ENCODE results near the gene TBC1D9.

DNA sequence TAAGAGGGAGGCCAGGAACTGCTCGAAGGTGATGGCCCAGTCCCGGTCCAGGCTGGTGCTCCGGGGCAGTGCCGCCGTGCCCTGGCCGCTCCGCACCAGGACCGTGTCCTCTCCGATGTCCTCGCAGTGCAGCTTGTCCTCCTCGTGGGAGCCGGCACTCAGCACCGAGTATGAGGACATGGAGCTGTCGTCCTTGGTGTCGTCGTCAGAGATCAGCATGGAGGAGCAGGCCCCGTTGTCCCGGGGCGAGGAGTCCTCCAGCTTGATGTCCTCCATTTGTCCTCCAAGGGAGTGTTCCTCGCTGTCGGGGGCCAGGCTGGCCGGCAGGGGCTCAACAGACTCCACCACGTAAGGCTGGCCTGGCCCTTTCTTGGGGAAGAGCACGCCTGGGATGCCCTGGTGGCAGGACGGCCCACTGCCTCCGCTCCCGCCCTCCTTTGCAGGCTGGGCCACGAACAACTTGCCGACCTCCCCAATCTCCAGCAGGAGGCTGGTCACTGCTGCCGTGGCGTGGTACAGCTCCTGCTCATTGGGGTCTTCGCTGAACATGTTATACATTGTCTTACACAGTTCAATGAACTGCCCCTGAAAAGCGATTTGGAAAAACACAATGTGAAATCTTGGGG is 133.7 kb downstream of the TBC1D9 start:
- TF ChIP-seq, protein P1, sequence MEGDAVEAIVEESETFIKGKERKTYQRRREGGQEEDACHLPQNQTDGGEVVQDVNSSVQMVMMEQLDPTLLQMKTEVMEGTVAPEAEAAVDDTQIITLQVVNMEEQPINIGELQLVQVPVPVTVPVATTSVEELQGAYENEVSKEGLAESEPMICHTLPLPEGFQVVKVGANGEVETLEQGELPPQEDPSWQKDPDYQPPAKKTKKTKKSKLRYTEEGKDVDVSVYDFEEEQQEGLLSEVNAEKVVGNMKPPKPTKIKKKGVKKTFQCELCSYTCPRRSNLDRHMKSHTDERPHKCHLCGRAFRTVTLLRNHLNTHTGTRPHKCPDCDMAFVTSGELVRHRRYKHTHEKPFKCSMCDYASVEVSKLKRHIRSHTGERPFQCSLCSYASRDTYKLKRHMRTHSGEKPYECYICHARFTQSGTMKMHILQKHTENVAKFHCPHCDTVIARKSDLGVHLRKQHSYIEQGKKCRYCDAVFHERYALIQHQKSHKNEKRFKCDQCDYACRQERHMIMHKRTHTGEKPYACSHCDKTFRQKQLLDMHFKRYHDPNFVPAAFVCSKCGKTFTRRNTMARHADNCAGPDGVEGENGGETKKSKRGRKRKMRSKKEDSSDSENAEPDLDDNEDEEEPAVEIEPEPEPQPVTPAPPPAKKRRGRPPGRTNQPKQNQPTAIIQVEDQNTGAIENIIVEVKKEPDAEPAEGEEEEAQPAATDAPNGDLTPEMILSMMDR (IDR thresholded peaks at IDR 0.05) = no peak
- no peak for TF ChIP-seq MXI1 (IDR thresholded peaks at IDR 0.05; ENCODE audit: low read depth, low read length)
- no peak for TF ChIP-seq EP300 (IDR thresholded peaks at IDR 0.05; ENCODE audit: borderline replicate concordance in 1 of 2, low read depth in 1 of 2, low read length in 1 of 2)
- TF ChIP-seq SMC3 (IDR thresholded peaks at IDR 0.05; ENCODE audit: low read depth, low read length) = no peak
- TF ChIP-seq POLR2AphosphoS5 (IDR thresholded peaks at IDR 0.05; ENCODE audit: low read depth, low read length) = no peak

Data from SK-N-SH (cell line).